IgD-negative memory B cell (primary cell): Measurements from ENCODE around the gene LRIT2. TPM values are rescaled to one million over a fixed set of nuclear protein-coding genes. Genes with fewer than 3 reads are reported as not detected.

Source experiments
- H3K27ac Mint-ChIP-seq, 3 donors: one replicate each; pipeline ENCODE4 v1.8.0; 2020 to 2022; ENCODE audit warnings: mild to moderate bottlenecking in 3 of 3, mixed read lengths in 3 of 3, moderate library complexity in 1 of 3
- H3K27me3 Mint-ChIP-seq: one replicate; pipeline ENCODE4 v1.8.0; 2021; ENCODE audit warnings: mixed read lengths
- H3K36me3 Mint-ChIP-seq: one replicate; pipeline ENCODE4 v1.8.0; 2020; ENCODE audit warnings: mild to moderate bottlenecking, mixed read lengths
- H3K4me1 Mint-ChIP-seq, 3 donors: one replicate each; pipeline ENCODE4 v1.8.0; 2020 to 2022; ENCODE audit warnings: mixed read lengths in 3 of 3, mild to moderate bottlenecking in 1 of 3
- H3K4me3 Mint-ChIP-seq, 4 donors: one replicate each; pipeline ENCODE4 v1.8.0; 2020 to 2022; ENCODE audit warnings: mild to moderate bottlenecking in 4 of 4, mixed read lengths in 4 of 4, moderate library complexity in 3 of 4
- H3K9me3 Mint-ChIP-seq, 3 donors: one replicate each; pipeline ENCODE4 v1.8.0; 2020 to 2021; ENCODE audit warnings: mixed read lengths in 3 of 3, mild to moderate bottlenecking in 1 of 3
- polyA plus RNA-seq: library from polyadenylated mRNA; unstranded; fragments of 300-500 nt; fragmentation: Illumina TruSeq; gene quantifications from one replicate; pipeline ENCODE4 v1.2.3, GENCODE V29; 2021

The LRIT2 gene
- polyA plus RNA-seq, 1 donor from 2014 or later = not detected

GRCh38 chr10:84254552-84255478 lies 29.5 kb upstream of the LRIT2 start:
- Mint-ChIP-seq H3K27ac (peak overlapping the region in 1 of 3 donors; percentile 89), H3K36me3 (peaks cover 3% of the 10 kb centered on the region), H3K27me3 (peaks cover 6% of the 10 kb centered on the region), H3K4me3 (no peak overlapping the region), H3K4me1 (peaks cover 0 to 4% (median 0%) of the 10 kb centered on the region in 3 donors), H3K9me3 (peaks cover 0 to 2% (median 0%) of the 10 kb centered on the region in 3 donors)

GRCh38 chr10:84248794-84249193 lies 23.4 kb upstream of the LRIT2 start:
- Mint-ChIP-seq H3K27ac (no peak overlapping the region), H3K4me3 (no peak overlapping the region), H3K36me3 (no peaks in the 10 kb centered on the region), H3K9me3 (peaks cover 0 to 2% (median 0%) of the 10 kb centered on the region in 3 donors), H3K4me1 (no peaks in the 10 kb centered on the region), H3K27me3 (peaks cover 4% of the 10 kb centered on the region)

- H3K9me3 Mint-ChIP-seq = peaks cover 0 to 2% (median 0%) of the 10 kb centered on the region in 3 donors
- H3K36me3 Mint-ChIP-seq = no peaks in the 10 kb centered on the region
- H3K27me3 Mint-ChIP-seq = peaks cover 4% of the 10 kb centered on the region
- no peak overlapping the region for H3K4me3 Mint-ChIP-seq
- no peaks in the 10 kb centered on the region for H3K4me1 Mint-ChIP-seq
- no peak overlapping the region for H3K27ac Mint-ChIP-seq
Observed at GRCh38 chr10:84247496-84247895, 22.2 kb upstream of the LRIT2 start.

- Mint-ChIP-seq H3K4me3 (no peak within 1 kb of the TSS), H3K27me3 (peaks cover 4% of the 10 kb centered on the region), H3K27ac (no peak within 1 kb of the TSS), H3K4me1 (no peaks in the 10 kb centered on the region), H3K36me3 (no peaks in the 10 kb centered on the region), H3K9me3 (no peaks in the 10 kb centered on the region)
Observed at GRCh38 chr10:84244651-84245270, 19.4 kb upstream of the LRIT2 start, which contains the start of gene RGR. TSS of gene RGR (plus strand) at chr10:84245053. CDS start at chr10:84245091, 38 bp downstream.

GRCh38 chr10:84243759-84244158 lies 18.4 kb upstream of the LRIT2 start:
- Mint-ChIP-seq H3K4me1 (no peaks in the 10 kb centered on the region), H3K27ac (no peak overlapping the region), H3K27me3 (peaks cover 4% of the 10 kb centered on the region)

GRCh38 chr10:84241185-84241790 lies 15.9 kb upstream of the LRIT2 start, which contains the start of gene LRIT1:
TSS of gene LRIT1 (minus strand) at chr10:84241546. CDS start at chr10:84241439, 107 bp downstream.
- Mint-ChIP-seq H3K36me3 (no peaks in the 10 kb centered on the region), H3K27me3 (peaks cover 5% of the 10 kb centered on the region), H3K4me1 (no peaks in the 10 kb centered on the region), H3K27ac (peak within 1 kb of the TSS in 1 of 3 donors; percentile 35), H3K4me3 (no peak within 1 kb of the TSS), H3K9me3 (no peaks in the 10 kb centered on the region)

More at GRCh38 chr10:84243759-84244158, 18.4 kb upstream of the LRIT2 start:
- H3K36me3 Mint-ChIP-seq = no peaks in the 10 kb centered on the region
- H3K9me3 Mint-ChIP-seq = no peaks in the 10 kb centered on the region
- no peak overlapping the region for H3K4me3 Mint-ChIP-seq

GRCh38 chr10:84238909-84239308 lies 13.6 kb upstream of the LRIT2 start:
- H3K36me3 Mint-ChIP-seq = no peaks in the 10 kb centered on the region
- no peak overlapping the region for H3K27ac Mint-ChIP-seq
- H3K27me3 Mint-ChIP-seq = peaks cover 3% of the 10 kb centered on the region
- no peaks in the 10 kb centered on the region for H3K9me3 Mint-ChIP-seq
- H3K4me1 Mint-ChIP-seq = no peaks in the 10 kb centered on the region
- H3K4me3 Mint-ChIP-seq = no peak overlapping the region

GRCh38 chr10:84237199-84238051 lies 12.1 kb upstream of the LRIT2 start:
- Mint-ChIP-seq H3K4me3 (no peak overlapping the region), H3K27ac (no peak overlapping the region), H3K36me3 (no peaks in the 10 kb centered on the region), H3K9me3 (no peaks in the 10 kb centered on the region), H3K4me1 (no peaks in the 10 kb centered on the region), H3K27me3 (peaks cover 4% of the 10 kb centered on the region)

- Mint-ChIP-seq H3K27me3 (peaks cover 4% of the 10 kb centered on the region), H3K27ac (no peak overlapping the region), H3K36me3 (no peaks in the 10 kb centered on the region), H3K4me3 (no peak overlapping the region), H3K9me3 (no peaks in the 10 kb centered on the region), H3K4me1 (no peaks in the 10 kb centered on the region)
Observed at GRCh38 chr10:84236807-84237198, 11.5 kb upstream of the LRIT2 start.

- no peak overlapping the region for H3K4me3 Mint-ChIP-seq
- no peaks in the 10 kb centered on the region for H3K9me3 Mint-ChIP-seq
- no peak overlapping the region for H3K27ac Mint-ChIP-seq
- H3K27me3 Mint-ChIP-seq = peaks cover 7% of the 10 kb centered on the region
- no peaks in the 10 kb centered on the region for H3K4me1 Mint-ChIP-seq
- no peaks in the 10 kb centered on the region for H3K36me3 Mint-ChIP-seq
Observed at GRCh38 chr10:84235096-84235495, 9.8 kb upstream of the LRIT2 start.

- Mint-ChIP-seq H3K4me3 (no peak overlapping the region), H3K4me1 (no peaks in the 10 kb centered on the region), H3K9me3 (peaks cover 0 to 2% (median 0%) of the 10 kb centered on the region in 3 donors), H3K36me3 (no peaks in the 10 kb centered on the region), H3K27ac (no peak overlapping the region), H3K27me3 (peaks cover 7% of the 10 kb centered on the region)
Observed at GRCh38 chr10:84234479-84234878, 9.1 kb upstream of the LRIT2 start.

GRCh38 chr10:84233940-84234339 lies 8.6 kb upstream of the LRIT2 start:
- Mint-ChIP-seq H3K9me3 (peaks cover 0 to 3% (median 0%) of the 10 kb centered on the region in 3 donors), H3K27me3 (peaks cover 7% of the 10 kb centered on the region), H3K27ac (no peak overlapping the region), H3K4me1 (no peaks in the 10 kb centered on the region), H3K4me3 (no peak overlapping the region), H3K36me3 (no peaks in the 10 kb centered on the region)

GRCh38 chr10:84232376-84232775 lies 7.0 kb upstream of the LRIT2 start:
- peaks cover 0 to 4% (median 0%) of the 10 kb centered on the region in 3 donors for H3K9me3 Mint-ChIP-seq
- H3K4me1 Mint-ChIP-seq = no peaks in the 10 kb centered on the region
- peaks cover 5% of the 10 kb centered on the region for H3K27me3 Mint-ChIP-seq
- H3K27ac Mint-ChIP-seq = no peak overlapping the region
- H3K36me3 Mint-ChIP-seq = no peaks in the 10 kb centered on the region
- H3K4me3 Mint-ChIP-seq = no peak overlapping the region

- Mint-ChIP-seq H3K27ac (no peak overlapping the region), H3K36me3 (no peaks in the 10 kb centered on the region), H3K4me3 (no peak overlapping the region), H3K4me1 (no peaks in the 10 kb centered on the region), H3K27me3 (peaks cover 9% of the 10 kb centered on the region), H3K9me3 (peaks cover 0 to 4% (median 0%) of the 10 kb centered on the region in 3 donors)
Observed at GRCh38 chr10:84230359-84230758, 5.0 kb upstream of the LRIT2 start.
